ENCODE measurements around the gene FBL. TPM values are rescaled to one million over a fixed set of nuclear protein-coding genes. Genes with fewer than 3 reads are reported as not detected.
A peak's percentile ranks its signal among the peaks of the same experiment; 100 is the strongest.

The FBL gene
- total and polyA plus RNA-seq, 2 of the 4 experiments (the other 2 are of a cell fraction) = 259 to 446 TPM

- H3K4ac ChIP-seq (ENCODE audit: low read depth, low read length) = no peak overlapping the region
- no peaks in the 10 kb centered on the region; the same call in 1 of the 2 replicates for H4K20me1 ChIP-seq (ENCODE audit: insufficient read depth, low read length)
- DNase-seq (no peak), ATAC-seq (ENCODE audit: low read depth) (0 out of 2 replicates have a peak, but pooled peaks have one; percentile 35)
- H2BK5ac ChIP-seq (ENCODE audit: low read depth, low read length, poor library complexity, severe bottlenecking) = no peak overlapping the region
- no peaks in the 10 kb centered on the region for H3K4me1 ChIP-seq (ENCODE audit: control insufficient read depth, insufficient read depth, low read length)
- H2AK5ac ChIP-seq (ENCODE audit: low read depth, low read length) = no peak overlapping the region
- no peak overlapping the region for H2AFZ ChIP-seq (replicated peaks; ENCODE audit: low read length, poor library complexity)
- no CpG with 5 or more reads among the region's 4 CpGs for whole genome bisulfite sequencing, 2 experiments (ENCODE audit: extremely low coverage in 2 of 2, insufficient read length in 1 of 2)
- in situ Hi-C loops (cut with MboI; ENCODE audit: low sequenced_read_pairs) (no loop called here), intact Hi-C loops (cut with micrococcal nuclease) (no loop called here), dilution Hi-C loops (cut with HindIII; ENCODE audit: low sequenced_read_pairs, unreplicated experiment) (no loop called here)
- ChIA-PET CTCF (interaction anchor here (0.8 to 1.4 kb wide), 2 partner anchors 38 to 167 kb away, joined by 4 read pairs; no protein-coding TSS in a partner anchor), POLR2A (ENCODE audit: unreplicated experiment) (no interaction called here)
- H3K36me3 ChIP-seq (ENCODE audit: control insufficient read depth, insufficient read depth, low read length) = no peaks in the 10 kb centered on the region
- no peak overlapping the region for H4K91ac ChIP-seq (ENCODE audit: insufficient read depth, low read depth, low read length)
- H3K4me3 ChIP-seq (ENCODE audit: insufficient read depth, low read depth, low read length) = no peak overlapping the region
- H3K14ac ChIP-seq (replicated peaks; ENCODE audit: low read depth, low read length) = no peak overlapping the region
- H3K79me1 ChIP-seq (ENCODE audit: low read depth in 1 of 2, low read length in 2 of 2) = no peaks in the 10 kb centered on the region
- no peak overlapping the region for H2AK9ac ChIP-seq (replicated peaks; ENCODE audit: low read depth, low read length, poor library complexity)
- no peak overlapping the region for H4K5ac ChIP-seq (ENCODE audit: low read depth, low read length)
- no peak overlapping the region for H2BK20ac ChIP-seq (ENCODE audit: low read depth, low read length)
- no peak for TF ChIP-seq CEBPB (IDR thresholded peaks at IDR 0.05; ENCODE audit: low read depth, low read length)
- no peak for TF ChIP-seq SMC3 (IDR thresholded peaks at IDR 0.05; ENCODE audit: low read depth, low read length)
- TF ChIP-seq RAD21 (IDR thresholded peaks at IDR 0.05; ENCODE audit: low read length) = no peak
- no peak for TF ChIP-seq FOS (IDR thresholded peaks at IDR 0.05; ENCODE audit: low read depth, low read length)
- TF ChIP-seq RFX5 (IDR thresholded peaks at IDR 0.05; ENCODE audit: low read depth, low read length) = no peak
- TF ChIP-seq MXI1 (IDR thresholded peaks at IDR 0.05; ENCODE audit: borderline replicate concordance, low read depth, low read length) = no peak
- TF ChIP-seq MAFK (IDR thresholded peaks at IDR 0.05; ENCODE audit: low read depth, low read length) = no peak
- TF ChIP-seq NFE2L2 (IDR thresholded peaks at IDR 0.05; ENCODE audit: low read depth, low read length) = no peak
- TF ChIP-seq RCOR1 (IDR thresholded peaks at IDR 0.05; ENCODE audit: insufficient replicate concordance, low read length) = no peak
- no peak for TF ChIP-seq CHD1 (IDR thresholded peaks at IDR 0.05; ENCODE audit: low read depth, low read length)
- TF ChIP-seq BHLHE40 (IDR thresholded peaks at IDR 0.05; ENCODE audit: low read depth, low read length) = no peak
- TF ChIP-seq MAZ (IDR thresholded peaks at IDR 0.05; ENCODE audit: borderline replicate concordance, low read depth, low read length) = no peak
- no peak overlapping the region for H3K23ac ChIP-seq (ENCODE audit: low read depth, low read length)
- peaks cover 9% of the 10 kb centered on the region; the same call in 1 of the 2 replicates for H3K27me3 ChIP-seq (ENCODE audit: control insufficient read depth, insufficient read depth, low read length)
- no peak overlapping the region for H3K56ac ChIP-seq (ENCODE audit: extremely low read depth, insufficient read depth, low read length)
- no peak overlapping the region for H3K9ac ChIP-seq (ENCODE audit: low read depth, low read length)
- no peak overlapping the region for H2BK15ac ChIP-seq (ENCODE audit: low read depth, low read length)
- H3K9me3 ChIP-seq (ENCODE audit: control insufficient read depth, insufficient read depth, low read length) = no peaks in the 10 kb centered on the region
- no peak overlapping the region for H3K27ac ChIP-seq (ENCODE audit: insufficient read depth, low read length)
- no peak overlapping the region for H4K8ac ChIP-seq (ENCODE audit: low read depth in 2 of 2, low read length in 2 of 2)
- H3K9me1 ChIP-seq (ENCODE audit: insufficient read depth, low read length) = no peaks in the 10 kb centered on the region
- H3K18ac ChIP-seq (ENCODE audit: low read depth, low read length) = no peak overlapping the region
- no peak overlapping the region; the same call in 1 of the 2 replicates for H3K4me2 ChIP-seq (ENCODE audit: low read depth, low read length)
- no peak overlapping the region for H2BK120ac ChIP-seq (ENCODE audit: low read depth, low read length)
- no TSS peak for BruUV-seq (replicated peaks)
Measured at GRCh38 chr19:39802958-39803357, 43.2 kb downstream of the FBL start.
